ENCODE data around the gene RETN.

The RETN gene

DNA sequence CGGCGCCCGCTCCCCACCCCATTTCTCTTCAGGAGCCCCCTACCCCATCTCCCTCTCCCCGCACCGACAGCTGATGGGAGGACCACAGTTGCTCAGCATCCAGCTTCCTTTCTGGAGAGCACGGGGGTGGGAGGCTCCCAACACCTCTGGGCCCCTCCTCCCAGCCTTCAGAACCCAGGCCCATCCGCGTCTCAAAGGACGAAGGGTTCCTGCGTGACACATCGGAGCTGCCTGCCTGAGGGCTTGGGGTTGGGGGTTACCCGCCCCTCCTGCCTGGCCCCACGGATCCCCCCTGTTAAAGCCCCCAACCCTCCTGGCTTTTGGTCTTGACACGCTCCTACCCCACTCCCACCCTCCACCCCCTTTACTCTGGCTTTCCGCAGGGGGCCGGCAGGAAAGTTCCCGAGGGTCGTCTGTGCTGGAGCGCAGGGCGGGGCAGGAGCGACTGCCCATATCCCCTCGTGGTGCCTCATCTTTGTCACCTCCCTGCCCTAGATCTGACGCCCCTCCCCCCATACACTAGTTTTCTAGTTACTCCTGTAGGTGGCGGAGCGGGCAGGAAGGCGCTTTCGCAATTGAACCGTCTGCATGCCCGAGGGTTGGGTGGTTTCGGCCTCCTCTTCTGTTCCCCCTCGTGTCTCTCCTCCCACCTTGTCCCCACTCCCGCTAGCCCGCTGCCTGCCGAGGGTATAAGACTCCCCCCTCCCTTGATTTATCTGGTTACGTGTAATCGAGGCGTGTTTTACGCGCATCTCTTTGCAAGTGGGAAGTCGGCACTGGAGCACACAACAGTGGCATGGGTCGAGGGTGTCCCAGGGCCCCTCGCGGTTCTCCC, 12.7 kb downstream of the RETN start:
- TF ChIP-seq EZH2phosphoT487 (IDR thresholded peaks at IDR 0.05; ENCODE audit: borderline replicate concordance, low read length) = no peak
- TF ChIP-seq, protein P1, sequence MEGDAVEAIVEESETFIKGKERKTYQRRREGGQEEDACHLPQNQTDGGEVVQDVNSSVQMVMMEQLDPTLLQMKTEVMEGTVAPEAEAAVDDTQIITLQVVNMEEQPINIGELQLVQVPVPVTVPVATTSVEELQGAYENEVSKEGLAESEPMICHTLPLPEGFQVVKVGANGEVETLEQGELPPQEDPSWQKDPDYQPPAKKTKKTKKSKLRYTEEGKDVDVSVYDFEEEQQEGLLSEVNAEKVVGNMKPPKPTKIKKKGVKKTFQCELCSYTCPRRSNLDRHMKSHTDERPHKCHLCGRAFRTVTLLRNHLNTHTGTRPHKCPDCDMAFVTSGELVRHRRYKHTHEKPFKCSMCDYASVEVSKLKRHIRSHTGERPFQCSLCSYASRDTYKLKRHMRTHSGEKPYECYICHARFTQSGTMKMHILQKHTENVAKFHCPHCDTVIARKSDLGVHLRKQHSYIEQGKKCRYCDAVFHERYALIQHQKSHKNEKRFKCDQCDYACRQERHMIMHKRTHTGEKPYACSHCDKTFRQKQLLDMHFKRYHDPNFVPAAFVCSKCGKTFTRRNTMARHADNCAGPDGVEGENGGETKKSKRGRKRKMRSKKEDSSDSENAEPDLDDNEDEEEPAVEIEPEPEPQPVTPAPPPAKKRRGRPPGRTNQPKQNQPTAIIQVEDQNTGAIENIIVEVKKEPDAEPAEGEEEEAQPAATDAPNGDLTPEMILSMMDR (IDR thresholded peaks at IDR 0.05; ENCODE audit: low read depth, low read length, poor library complexity, severe bottlenecking) = peak; percentile 62
- Histone ChIP-seq H3K4me1 (ENCODE audit: control insufficient read depth, low read length) (peaks cover 45% of the 10 kb centered on the region), H3K27me3 (ENCODE audit: control insufficient read depth, low read length) (no peaks in the 10 kb centered on the region; the same call in 1 of the 2 replicates), H3K27ac (ENCODE audit: low read depth, low read length) (0 out of 2 replicates have a peak overlapping the region, but pooled peaks have one; percentile 18), H3K4me3 (ENCODE audit: low read length) (peak overlapping the region; percentile 97), H3K9me3 (ENCODE audit: control insufficient read depth, insufficient read depth, low read length) (no peaks in the 10 kb centered on the region), H3K4me2 (ENCODE audit: low read length) (peak overlapping the region; percentile 92), H3K9me2 (replicated peaks; ENCODE audit: control insufficient read depth, low read length) (no peaks in the 10 kb centered on the region), H3K79me2 (ENCODE audit: control insufficient read depth, low read length) (peaks cover 21% of the 10 kb centered on the region), H3K36me3 (ENCODE audit: control insufficient read depth, low read length) (peaks cover 17% of the 10 kb centered on the region), H3F3A (ENCODE audit: control insufficient read depth, insufficient read depth) (no peaks in the 10 kb centered on the region), H4K20me1 (ENCODE audit: control insufficient read depth, insufficient read depth, low read depth, low read length) (no peaks in the 10 kb centered on the region; the same call in 1 of the 2 replicates)

DNA sequence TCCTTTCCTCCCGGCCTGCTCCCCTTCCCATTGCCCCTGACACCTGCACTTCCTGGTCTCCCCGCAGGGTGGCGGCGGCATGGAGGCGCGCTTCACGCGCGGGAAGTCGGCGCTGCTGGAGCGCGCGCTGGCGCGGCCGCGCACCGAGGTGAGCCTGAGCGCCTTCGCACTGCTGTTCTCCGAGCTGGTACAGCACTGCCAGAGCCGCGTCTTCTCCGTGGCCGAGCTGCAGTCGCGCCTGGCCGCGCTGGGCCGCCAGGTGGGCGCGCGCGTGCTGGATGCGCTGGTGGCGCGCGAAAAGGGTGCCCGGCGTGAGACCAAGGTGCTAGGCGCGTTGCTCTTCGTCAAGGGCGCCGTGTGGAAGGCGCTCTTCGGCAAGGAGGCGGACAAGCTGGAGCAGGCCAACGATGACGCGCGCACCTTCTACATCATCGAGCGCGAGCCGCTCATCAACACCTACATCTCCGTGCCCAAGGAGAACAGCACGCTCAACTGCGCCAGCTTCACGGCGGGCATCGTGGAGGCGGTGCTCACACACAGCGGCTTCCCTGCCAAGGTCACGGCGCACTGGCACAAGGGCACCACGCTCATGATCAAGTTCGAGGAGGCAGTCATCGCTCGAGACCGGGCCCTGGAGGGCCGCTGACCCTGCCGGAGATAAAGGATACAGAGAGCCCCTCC, 13.5 kb downstream of the RETN start:
- Histone ChIP-seq H3K4me2 (ENCODE audit: low read length) (peak overlapping the region; percentile 92), H3K4me1 (ENCODE audit: control insufficient read depth, low read length) (peaks cover 38% of the 10 kb centered on the region), H3K4me3 (ENCODE audit: low read length) (peak overlapping the region; percentile 97), H3F3A (ENCODE audit: control insufficient read depth, insufficient read depth) (no peaks in the 10 kb centered on the region), H4K20me1 (ENCODE audit: control insufficient read depth, insufficient read depth, low read depth, low read length) (no peaks in the 10 kb centered on the region; the same call in 1 of the 2 replicates), H3K27ac (ENCODE audit: low read depth, low read length) (no peak overlapping the region), H3K79me2 (ENCODE audit: control insufficient read depth, low read length) (peaks cover 21% of the 10 kb centered on the region), H3K36me3 (ENCODE audit: control insufficient read depth, low read length) (peaks cover 17% of the 10 kb centered on the region), H3K9me2 (replicated peaks; ENCODE audit: control insufficient read depth, low read length) (no peaks in the 10 kb centered on the region), H3K27me3 (ENCODE audit: control insufficient read depth, low read length) (no peaks in the 10 kb centered on the region; the same call in 1 of the 2 replicates), H3K9me3 (ENCODE audit: control insufficient read depth, insufficient read depth, low read length) (no peaks in the 10 kb centered on the region)
- TF ChIP-seq, protein P1 (IDR thresholded peaks at IDR 0.05; ENCODE audit: low read depth, low read length, poor library complexity, severe bottlenecking) = no peak
- TF ChIP-seq EZH2phosphoT487 (IDR thresholded peaks at IDR 0.05; ENCODE audit: borderline replicate concordance, low read length) = no peak

DNA sequence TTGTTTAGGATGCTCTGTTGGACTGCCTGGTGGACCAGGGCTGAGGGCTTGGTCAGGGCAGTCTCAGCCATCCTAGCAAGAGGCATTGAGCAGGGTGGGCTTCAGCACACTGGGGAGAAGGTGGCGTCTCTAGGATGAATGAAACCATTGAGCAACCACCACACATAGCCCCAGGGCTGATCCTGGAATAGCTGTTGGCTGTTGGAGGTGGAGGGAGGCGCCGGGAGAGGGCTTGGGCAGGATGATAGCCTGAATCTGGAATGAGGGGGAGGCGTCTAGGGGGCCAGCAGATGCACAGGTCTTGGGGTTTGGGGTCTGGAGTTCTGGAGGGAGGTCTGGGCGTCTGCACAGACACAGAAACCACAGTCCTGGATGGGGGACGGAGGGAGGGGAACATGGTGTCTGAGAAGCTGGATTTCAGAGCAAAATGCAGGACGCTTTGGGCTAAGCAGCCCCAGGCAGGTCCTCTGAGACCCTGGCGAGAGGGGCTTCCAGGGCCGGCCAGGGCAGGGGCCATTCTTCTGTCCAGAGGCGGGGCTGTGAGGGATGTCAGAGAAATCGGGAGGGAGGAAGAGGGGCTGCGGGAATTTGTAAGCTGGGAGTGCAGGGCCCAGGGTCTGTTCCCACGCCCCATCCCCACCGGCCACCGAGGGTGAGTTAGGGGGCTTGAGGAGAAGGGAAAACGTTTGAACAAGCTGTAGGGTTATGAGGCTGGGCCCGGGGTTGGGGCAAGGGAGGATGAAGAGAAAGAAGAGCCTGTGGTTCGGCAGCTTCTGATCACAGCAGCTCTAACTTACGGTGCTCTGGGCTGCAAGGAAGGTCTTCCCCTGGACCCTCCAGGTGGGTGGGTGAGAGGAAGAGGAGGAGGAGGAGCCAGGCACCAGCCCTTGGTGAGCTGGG, 16.9 kb downstream of the RETN start:
- peaks cover 16% of the 10 kb centered on the region for H3K36me3 ChIP-seq (ENCODE audit: control insufficient read depth, low read length)
- peaks cover 20% of the 10 kb centered on the region for H3K79me2 ChIP-seq (ENCODE audit: control insufficient read depth, low read length)
- no peaks in the 10 kb centered on the region for H3K27me3 ChIP-seq (ENCODE audit: control insufficient read depth, low read length)
- H3K4me3 ChIP-seq (ENCODE audit: low read length) = no peak overlapping the region
- H4K20me1 ChIP-seq (ENCODE audit: control insufficient read depth, insufficient read depth, low read depth, low read length) = no peaks in the 10 kb centered on the region; the same call in 1 of the 2 replicates
- TF ChIP-seq EZH2phosphoT487 (IDR thresholded peaks at IDR 0.05; ENCODE audit: borderline replicate concordance, low read length) = no peak
- TF ChIP-seq, protein P1 (IDR thresholded peaks at IDR 0.05; ENCODE audit: low read depth, low read length, poor library complexity, severe bottlenecking) = no peak
- H3K4me2 ChIP-seq (ENCODE audit: low read length) = no peak overlapping the region
- no peaks in the 10 kb centered on the region for H3K9me3 ChIP-seq (ENCODE audit: control insufficient read depth, insufficient read depth, low read length)
- no peaks in the 10 kb centered on the region for H3K9me2 ChIP-seq (replicated peaks; ENCODE audit: control insufficient read depth, low read length)
- peaks cover 9% of the 10 kb centered on the region for H3K4me1 ChIP-seq (ENCODE audit: control insufficient read depth, low read length)
- H3K27ac ChIP-seq (ENCODE audit: low read depth, low read length) = no peak overlapping the region
- no peaks in the 10 kb centered on the region for H3F3A ChIP-seq (ENCODE audit: control insufficient read depth, insufficient read depth)
